GM19099 (cell line): ENCODE data around the gene TUSC7.

Source experiments
- POLR2A ChIP-seq: IDR thresholded peaks from 3 replicates; pipeline ENCODE4 v1.6.1; 2011; ENCODE audit warnings: low read depth; ENCODE audit not compliant: insufficient read length; ENCODE audit errors: extremely low read depth

Gene TUSC7

DNA sequence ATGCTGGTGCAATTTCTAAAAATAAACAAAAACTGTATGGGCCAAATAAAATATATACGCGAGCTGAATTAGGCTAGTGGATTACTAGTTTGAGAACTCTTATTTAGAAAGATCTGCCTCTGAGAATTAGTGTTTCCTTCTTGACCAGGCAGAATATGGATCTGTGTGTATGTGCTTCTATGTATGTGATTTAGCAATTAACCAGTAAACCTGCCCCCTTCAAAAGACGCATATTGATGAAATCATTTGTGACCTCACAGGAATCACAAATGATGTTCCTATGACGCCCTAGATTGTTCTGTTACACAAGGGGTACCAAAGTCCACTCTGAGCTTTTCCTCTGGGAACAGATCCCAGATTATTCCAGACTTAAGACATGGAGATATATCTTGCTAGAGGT, at the start of gene TUSC7:
Gene TUSC7, plus strand, starts transcription at position 301 of the 400 bp plus-strand sequence.
- TF ChIP-seq POLR2A = no peak

DNA sequence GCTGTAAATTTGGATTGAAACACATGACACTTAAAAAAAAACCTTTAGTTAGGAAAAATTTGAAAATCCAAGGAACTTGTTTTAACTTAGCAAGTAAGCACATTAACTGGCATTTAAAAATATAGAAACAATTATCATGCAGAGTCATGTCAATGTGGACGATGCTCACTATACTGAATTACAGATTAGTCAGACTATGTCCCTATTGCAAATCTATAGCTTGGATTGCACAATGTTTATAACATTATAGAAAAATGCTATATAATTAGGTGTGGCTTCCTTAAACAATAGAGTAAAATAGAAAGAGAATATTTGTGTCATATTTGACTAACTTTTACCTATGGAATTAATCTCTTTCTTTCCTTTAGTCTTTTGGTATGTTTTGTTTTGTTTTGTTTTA, 48.4 kb upstream of the TUSC7 start:
- no peak for TF ChIP-seq POLR2A

- no peak for TF ChIP-seq POLR2A
These were observed 46.1 kb upstream of the TUSC7 start for GRCh38 chr3:116663161-116664110.

GRCh38 chr3:116667324-116667723, 42.3 kb upstream of the TUSC7 start:
- no peak for TF ChIP-seq POLR2A

GRCh38 chr3:116667791-116668190, 41.8 kb upstream of the TUSC7 start:
- TF ChIP-seq POLR2A = no peak

DNA sequence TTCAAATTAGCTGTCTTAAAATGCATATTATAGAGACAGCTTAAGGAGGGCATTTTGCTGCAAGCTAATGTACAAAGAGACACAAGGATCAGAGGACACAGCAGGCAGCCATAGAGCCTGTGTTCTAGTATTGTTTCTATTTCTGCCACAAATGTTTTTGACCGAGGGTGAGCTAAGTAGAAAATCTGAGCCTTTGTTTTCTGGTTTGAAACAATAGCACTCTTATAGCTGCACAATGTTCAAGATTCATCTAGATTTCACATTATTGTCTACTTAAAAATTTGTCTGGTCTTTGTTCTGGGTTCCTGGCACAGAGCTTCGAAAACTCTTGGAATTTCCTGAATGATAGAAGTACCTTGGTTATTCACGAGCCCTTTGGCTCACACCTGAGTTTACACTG, 40.0 kb upstream of the TUSC7 start:
- no peak for TF ChIP-seq POLR2A

GRCh38 chr3:116671151-116671550, 38.4 kb upstream of the TUSC7 start:
- no peak for TF ChIP-seq POLR2A

- TF ChIP-seq POLR2A = no peak
These were observed 30.7 kb upstream of the TUSC7 start for GRCh38 chr3:116678853-116679252.

GRCh38 chr3:116691041-116691440, 18.5 kb upstream of the TUSC7 start:
- TF ChIP-seq POLR2A = no peak

- no peak for TF ChIP-seq POLR2A
These were observed 8.5 kb upstream of the TUSC7 start for GRCh38 chr3:116701070-116701469.

- no peak for TF ChIP-seq POLR2A
These were observed 7.2 kb upstream of the TUSC7 start for GRCh38 chr3:116702334-116702733.

DNA sequence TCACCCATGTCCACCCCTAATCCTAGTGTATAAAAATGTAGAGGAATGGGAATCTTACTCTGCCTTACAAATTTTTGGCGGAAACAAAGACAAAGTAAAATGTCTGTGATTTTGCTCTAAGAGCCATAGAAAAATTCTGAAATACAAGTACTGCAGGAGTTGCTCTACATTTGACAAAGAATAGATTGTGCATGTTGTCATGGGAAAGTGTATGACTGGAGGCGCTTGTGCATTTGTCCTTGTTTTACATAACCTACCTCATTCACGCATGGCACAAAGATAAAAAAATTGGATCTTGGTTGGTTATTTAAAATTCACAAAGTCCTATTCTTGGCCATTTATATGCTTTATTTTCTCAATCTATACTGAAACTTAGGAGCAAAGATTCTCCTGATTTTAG, 2.0 kb upstream of the TUSC7 start:
- no peak for TF ChIP-seq POLR2A

DNA sequence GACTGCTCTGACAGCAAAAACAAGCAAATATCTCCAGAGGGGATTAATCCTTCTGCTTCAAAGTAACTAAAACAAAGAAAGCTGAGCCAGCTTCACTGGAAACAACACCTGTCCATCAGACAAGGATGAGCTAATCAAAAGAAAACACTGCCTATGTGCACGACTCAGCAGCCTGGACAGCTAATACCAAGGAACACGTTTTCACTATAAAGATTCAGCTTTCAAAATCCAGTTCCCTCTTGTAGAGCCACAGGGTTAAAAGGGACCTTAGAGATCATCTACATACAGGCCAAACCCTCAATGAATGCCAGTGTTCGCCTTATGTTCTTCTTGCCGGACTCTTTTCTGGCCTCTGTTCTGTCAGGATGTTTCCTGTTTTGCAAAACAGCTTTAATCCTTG, 6.9 kb downstream of the TUSC7 start:
- TF ChIP-seq POLR2A = no peak

DNA sequence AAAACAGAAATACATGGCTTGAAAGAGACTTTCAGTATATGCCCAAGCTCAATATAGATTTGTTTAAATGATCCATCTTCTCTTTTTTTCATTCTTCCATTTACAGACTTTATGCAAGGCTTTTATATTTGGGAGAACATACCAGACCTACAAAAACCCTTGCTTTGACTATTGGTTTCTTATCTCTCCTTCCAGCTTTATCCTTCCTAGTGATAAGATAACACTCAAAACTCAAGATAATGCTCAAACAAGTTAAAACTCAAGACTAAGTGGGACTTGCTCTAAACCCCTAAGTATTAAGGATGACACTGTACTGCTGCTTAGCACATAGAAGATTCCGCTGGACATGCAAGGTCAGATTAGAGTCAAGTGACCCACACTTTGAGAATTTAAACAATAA, 8.0 kb downstream of the TUSC7 start:
- TF ChIP-seq POLR2A = no peak

DNA sequence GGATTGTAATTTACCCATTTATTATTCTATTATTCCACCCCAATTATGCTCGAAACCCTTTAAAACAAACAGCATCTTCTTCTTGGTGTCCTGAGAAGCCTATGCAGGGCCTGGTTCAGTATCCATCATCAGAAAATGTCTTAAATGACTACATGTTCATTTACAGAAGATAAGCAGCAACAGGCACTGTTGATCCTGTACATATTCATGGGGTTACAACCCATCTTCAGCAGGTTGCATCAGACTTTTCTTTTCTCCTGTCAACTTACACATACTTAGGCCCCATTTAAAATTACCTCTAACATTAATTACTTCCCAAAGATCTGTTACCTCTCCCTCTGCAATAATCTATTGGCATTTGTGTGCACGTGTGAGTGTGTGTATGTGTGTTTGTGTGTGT, 18.9 kb downstream of the TUSC7 start:
- TF ChIP-seq POLR2A = no peak

- TF ChIP-seq POLR2A = no peak
These were observed 24.7 kb downstream of the TUSC7 start for GRCh38 chr3:116734243-116734642.
